GM23338 (cell line): ENCODE results near the gene WASL. TPM values are rescaled to one million over a fixed set of nuclear protein-coding genes. Genes with fewer than 3 reads are reported as not detected.
A peak's percentile ranks its signal among the peaks of the same experiment; 100 is the strongest.

ENCODE experiments used
- ATAC-seq: fragments of 200-7000 bp; cut with Tn5 transposase; 3 replicates; pipeline ENCODE4 v1.9.1; 2020
- DNase-seq: peaks from one replicate; pipeline ENCODE4 v3.0.0-alpha.2; 2015; ENCODE audit warnings: low spot score
- H2AFZ ChIP-seq: fragments of 200-600 bp; sonication (generic); 2 replicates; pipeline ENCODE4 v1.8.0; 2016; ENCODE audit warnings: antibody characterized with exemption, mild to moderate bottlenecking, moderate library complexity
- H3F3A ChIP-seq: fragments of 200-600 bp; sonication (generic); replicated peaks from 2 replicates; pipeline ENCODE4 v1.8.0; 2017; ENCODE audit warnings: antibody characterized with exemption, mixed run types, low read depth
- H3K27ac ChIP-seq: fragments of 200-600 bp; sonication (generic); 2 replicates; pipeline ENCODE4 v1.6.1; 2016; ENCODE audit warnings: low read depth
- H3K27me3 ChIP-seq: fragments of 200-600 bp; sonication (generic); 2 replicates; pipeline ENCODE4 v1.8.0; 2016; ENCODE audit warnings: mild to moderate bottlenecking, mixed run types, moderate library complexity; ENCODE audit not compliant: insufficient read depth
- H3K36me3 ChIP-seq: fragments of 200-600 bp; sonication (generic); 2 replicates; pipeline ENCODE4 v1.8.0; 2016; ENCODE audit warnings: mild to moderate bottlenecking; ENCODE audit not compliant: insufficient read depth
- H3K4me1 ChIP-seq: fragments of 200-600 bp; sonication (generic); 2 replicates; pipeline ENCODE4 v1.8.0; 2016; ENCODE audit warnings: mild to moderate bottlenecking, moderate library complexity; ENCODE audit not compliant: insufficient read depth
- H3K4me2 ChIP-seq: fragments of 200-600 bp; sonication (generic); 2 replicates; pipeline ENCODE4 v1.7.1; 2017; ENCODE audit warnings: mixed run types
- H3K4me3 ChIP-seq: fragments of 200-600 bp; sonication (generic); 2 replicates; pipeline ENCODE4 v1.6.1; 2016; ENCODE audit warnings: mixed run types
- H3K79me2 ChIP-seq: fragments of 200-600 bp; sonication (generic); replicated peaks from 2 replicates; pipeline ENCODE4 v1.8.0; 2017; ENCODE audit warnings: mild to moderate bottlenecking; ENCODE audit not compliant: insufficient read depth
- H3K9me2 ChIP-seq: fragments of 200-600 bp; sonication (generic); 2 replicates; pipeline ENCODE4 v1.8.0; 2017; ENCODE audit not compliant: insufficient read depth
- H4K20me1 ChIP-seq: fragments of 200-600 bp; sonication (generic); replicated peaks from 2 replicates; pipeline ENCODE4 v1.8.0; 2017; ENCODE audit warnings: mild to moderate bottlenecking; ENCODE audit not compliant: insufficient read depth
- H3K27ac Mint-ChIP-seq: 2 replicates; pipeline ENCODE4 v1.8.0; 2020; ENCODE audit warnings: inconsistent platforms, mild to moderate bottlenecking, moderate library complexity, mixed read lengths
- H3K27me3 Mint-ChIP-seq: 3 replicates; pipeline ENCODE4 v1.8.0; 2022; ENCODE audit warnings: low read depth, mild to moderate bottlenecking, moderate library complexity, mixed read lengths, inconsistent platforms; ENCODE audit not compliant: insufficient read depth, poor library complexity
- H3K36me3 Mint-ChIP-seq: 3 replicates; pipeline ENCODE4 v1.8.0; 2021; ENCODE audit warnings: low read depth, mild to moderate bottlenecking, inconsistent platforms, moderate library complexity, mixed read lengths
- H3K4me1 Mint-ChIP-seq: 3 replicates; pipeline ENCODE4 v1.8.0; 2020; ENCODE audit warnings: mild to moderate bottlenecking, inconsistent platforms, mixed read lengths
- H3K4me3 Mint-ChIP-seq: 3 replicates; pipeline ENCODE4 v1.8.0; 2021; ENCODE audit warnings: moderate library complexity, mild to moderate bottlenecking, inconsistent platforms, mixed read lengths
- H3K9me3 Mint-ChIP-seq: 3 replicates; pipeline ENCODE4 v1.8.0; 2020; ENCODE audit warnings: moderate library complexity, mild to moderate bottlenecking, inconsistent platforms, mixed read lengths
- ZNF114 ChIP-seq: fragments of 250-450 bp; sonication (Bioruptor Pico); IDR thresholded peaks from 2 replicates; pipeline ENCODE4 v1.5.0; 2020; ENCODE audit warnings: mild to moderate bottlenecking, moderate library complexity
- ZNF331 ChIP-seq: fragments of 250-450 bp; sonication (Bioruptor Pico); IDR thresholded peaks from 2 replicates; pipeline ENCODE4 v1.5.0; 2020; ENCODE audit warnings: low read depth, mild to moderate bottlenecking, moderate library complexity
- ZNF462 ChIP-seq: fragments of 250-450 bp; sonication (Bioruptor Pico); IDR thresholded peaks from 2 replicates; pipeline ENCODE4 v1.5.0; 2020; ENCODE audit warnings: mild to moderate bottlenecking, moderate library complexity
- polyA plus RNA-seq: library from polyadenylated mRNA; unstranded; fragments of >200 nt; fragmentation: Nextera tagmentation; extraction: Ambion mirVana; gene quantifications from 2 replicates; pipeline ENCODE4 v1.2.1, GENCODE V29; 2016
- total RNA-seq: library from RNA; depleted of rRNA; stranded (reverse); fragments of >200 nt; shearing (Covaris generic); gene quantifications from 2 replicates; pipeline ENCODE4 v1.2.3, GENCODE V29; 2014
- TF ChIP-seq, protein P1 (sequence below): IDR thresholded peaks from one replicate; pipeline ENCODE4 v1.6.1; 2018; ENCODE audit warnings: antibody characterized with exemption; ENCODE audit not compliant: unreplicated experiment
- TF ChIP-seq, protein P2 (sequence below), 2 experiments: fragments of 200-600 bp in 1 of 2; sonication (generic) in 1 of 2; conservative IDR thresholded peaks; 2 replicates each; pipeline versions ENCODE4 v1.5.1 to v1.6.1; 2016 to 2017; ENCODE audit warnings: antibody characterized with exemption in 2 of 2, low read depth in 2 of 2, mild to moderate bottlenecking in 2 of 2, moderate library complexity in 1 of 2

Gene WASL
- total and polyA plus RNA-seq, 2 experiments from 2014 or later, result 36.4 to 45.3 TPM

GRCh38 chr7:123637878-123638277 lies 110.9 kb downstream of the WASL start (continued):
- TF ChIP-seq ZNF462 (CRISPR knock-in tag) (no peak), ZNF331 (CRISPR knock-in tag) (no peak)

DNA sequence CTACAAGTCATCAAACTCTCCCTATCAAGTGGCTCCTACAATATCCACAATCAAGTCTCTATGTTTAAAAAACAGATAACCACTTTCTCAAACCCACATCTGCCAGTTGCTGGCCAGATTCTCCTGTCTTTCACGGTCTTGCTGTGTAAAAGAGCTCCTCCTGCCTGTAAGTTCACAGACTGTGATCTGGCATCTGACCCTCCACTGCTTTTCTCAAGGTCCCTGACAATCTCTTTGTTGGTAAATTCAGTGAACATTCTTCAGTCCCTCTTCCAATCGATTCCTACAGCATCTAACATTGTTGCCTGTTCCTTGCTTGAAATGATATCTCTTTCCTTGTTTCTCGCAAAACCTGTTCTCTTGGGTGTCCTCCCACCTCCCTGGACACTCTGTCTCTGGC lies 111.6 kb downstream of the WASL start:
- no peak overlapping the region for H3K27ac ChIP-seq
- no peak overlapping the region for H3K4me3 Mint-ChIP-seq
- no peaks in the 10 kb centered on the region for H3K9me2 ChIP-seq
- H3K9me3 Mint-ChIP-seq, result no peaks in the 10 kb centered on the region
- no peak overlapping the region for H3K4me3 ChIP-seq
- ATAC-seq (peak; percentile 63), DNase-seq (peak; percentile 47)
- H3K36me3 Mint-ChIP-seq, result no peaks in the 10 kb centered on the region
- no peaks in the 10 kb centered on the region for H4K20me1 ChIP-seq
- H3K27ac Mint-ChIP-seq, result no peak overlapping the region
- peaks cover 5% of the 10 kb centered on the region for H3K4me1 Mint-ChIP-seq
- H3K36me3 ChIP-seq, result no peaks in the 10 kb centered on the region
- H3K4me1 ChIP-seq, result no peaks in the 10 kb centered on the region
- H3K79me2 ChIP-seq, result no peaks in the 10 kb centered on the region
- H3F3A ChIP-seq, result no peaks in the 10 kb centered on the region
- H3K4me2 ChIP-seq, result no peak overlapping the region
- H3K27me3 ChIP-seq, result no peaks in the 10 kb centered on the region
- H3K27me3 Mint-ChIP-seq, result peaks cover 2% of the 10 kb centered on the region
- H2AFZ ChIP-seq, result peak overlapping the region; percentile 74
- no peak for TF ChIP-seq ZNF114 (CRISPR knock-in tag)
- TF ChIP-seq, protein P1, sequence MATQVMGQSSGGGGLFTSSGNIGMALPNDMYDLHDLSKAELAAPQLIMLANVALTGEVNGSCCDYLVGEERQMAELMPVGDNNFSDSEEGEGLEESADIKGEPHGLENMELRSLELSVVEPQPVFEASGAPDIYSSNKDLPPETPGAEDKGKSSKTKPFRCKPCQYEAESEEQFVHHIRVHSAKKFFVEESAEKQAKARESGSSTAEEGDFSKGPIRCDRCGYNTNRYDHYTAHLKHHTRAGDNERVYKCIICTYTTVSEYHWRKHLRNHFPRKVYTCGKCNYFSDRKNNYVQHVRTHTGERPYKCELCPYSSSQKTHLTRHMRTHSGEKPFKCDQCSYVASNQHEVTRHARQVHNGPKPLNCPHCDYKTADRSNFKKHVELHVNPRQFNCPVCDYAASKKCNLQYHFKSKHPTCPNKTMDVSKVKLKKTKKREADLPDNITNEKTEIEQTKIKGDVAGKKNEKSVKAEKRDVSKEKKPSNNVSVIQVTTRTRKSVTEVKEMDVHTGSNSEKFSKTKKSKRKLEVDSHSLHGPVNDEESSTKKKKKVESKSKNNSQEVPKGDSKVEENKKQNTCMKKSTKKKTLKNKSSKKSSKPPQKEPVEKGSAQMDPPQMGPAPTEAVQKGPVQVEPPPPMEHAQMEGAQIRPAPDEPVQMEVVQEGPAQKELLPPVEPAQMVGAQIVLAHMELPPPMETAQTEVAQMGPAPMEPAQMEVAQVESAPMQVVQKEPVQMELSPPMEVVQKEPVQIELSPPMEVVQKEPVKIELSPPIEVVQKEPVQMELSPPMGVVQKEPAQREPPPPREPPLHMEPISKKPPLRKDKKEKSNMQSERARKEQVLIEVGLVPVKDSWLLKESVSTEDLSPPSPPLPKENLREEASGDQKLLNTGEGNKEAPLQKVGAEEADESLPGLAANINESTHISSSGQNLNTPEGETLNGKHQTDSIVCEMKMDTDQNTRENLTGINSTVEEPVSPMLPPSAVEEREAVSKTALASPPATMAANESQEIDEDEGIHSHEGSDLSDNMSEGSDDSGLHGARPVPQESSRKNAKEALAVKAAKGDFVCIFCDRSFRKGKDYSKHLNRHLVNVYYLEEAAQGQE, result no peak
- TF ChIP-seq, protein P2, sequence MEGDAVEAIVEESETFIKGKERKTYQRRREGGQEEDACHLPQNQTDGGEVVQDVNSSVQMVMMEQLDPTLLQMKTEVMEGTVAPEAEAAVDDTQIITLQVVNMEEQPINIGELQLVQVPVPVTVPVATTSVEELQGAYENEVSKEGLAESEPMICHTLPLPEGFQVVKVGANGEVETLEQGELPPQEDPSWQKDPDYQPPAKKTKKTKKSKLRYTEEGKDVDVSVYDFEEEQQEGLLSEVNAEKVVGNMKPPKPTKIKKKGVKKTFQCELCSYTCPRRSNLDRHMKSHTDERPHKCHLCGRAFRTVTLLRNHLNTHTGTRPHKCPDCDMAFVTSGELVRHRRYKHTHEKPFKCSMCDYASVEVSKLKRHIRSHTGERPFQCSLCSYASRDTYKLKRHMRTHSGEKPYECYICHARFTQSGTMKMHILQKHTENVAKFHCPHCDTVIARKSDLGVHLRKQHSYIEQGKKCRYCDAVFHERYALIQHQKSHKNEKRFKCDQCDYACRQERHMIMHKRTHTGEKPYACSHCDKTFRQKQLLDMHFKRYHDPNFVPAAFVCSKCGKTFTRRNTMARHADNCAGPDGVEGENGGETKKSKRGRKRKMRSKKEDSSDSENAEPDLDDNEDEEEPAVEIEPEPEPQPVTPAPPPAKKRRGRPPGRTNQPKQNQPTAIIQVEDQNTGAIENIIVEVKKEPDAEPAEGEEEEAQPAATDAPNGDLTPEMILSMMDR (conservative IDR thresholded peaks at IDR 0.05; ENCODE audit: low read depth in 2 of 2), result peak in 1 of 2 experiments; percentile 39; a peak in 2 of 4 replicates
